ENCODE measurements around the gene CLEC14A.

Gene CLEC14A

DNA sequence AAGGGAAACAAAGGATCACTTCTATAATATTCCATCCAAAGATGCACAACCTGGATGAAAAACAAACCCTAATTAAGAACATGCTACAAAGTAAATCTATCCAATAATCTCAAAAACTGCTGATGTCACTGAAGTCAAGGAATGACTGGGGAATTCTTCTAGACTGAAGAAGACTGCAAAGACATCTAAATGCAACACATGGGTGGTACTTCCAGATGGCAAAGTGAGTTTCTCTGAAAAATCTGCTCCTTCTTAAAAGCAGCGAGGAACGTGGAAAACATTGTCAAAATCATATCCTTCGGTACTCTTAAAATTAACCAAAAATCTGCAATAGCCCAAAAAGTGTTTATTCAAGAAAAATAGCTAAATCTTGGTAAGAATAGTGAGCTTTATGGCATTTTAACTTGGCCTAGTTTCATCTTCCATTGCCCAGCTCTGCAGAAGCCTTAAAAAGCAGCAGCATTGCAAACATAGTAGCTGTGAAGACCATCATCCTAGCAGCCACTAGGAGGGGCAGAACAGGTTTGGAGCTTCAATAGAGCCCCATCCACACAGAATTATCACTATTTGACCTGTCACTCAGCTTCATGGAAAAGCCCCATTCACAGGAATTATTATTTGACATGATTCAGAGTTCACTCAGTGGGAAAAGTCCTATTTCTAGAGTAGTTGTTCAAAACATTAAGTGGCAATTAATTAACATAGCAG lies 7.4 kb downstream of the CLEC14A start:
- no peak for DNase-seq

DNA sequence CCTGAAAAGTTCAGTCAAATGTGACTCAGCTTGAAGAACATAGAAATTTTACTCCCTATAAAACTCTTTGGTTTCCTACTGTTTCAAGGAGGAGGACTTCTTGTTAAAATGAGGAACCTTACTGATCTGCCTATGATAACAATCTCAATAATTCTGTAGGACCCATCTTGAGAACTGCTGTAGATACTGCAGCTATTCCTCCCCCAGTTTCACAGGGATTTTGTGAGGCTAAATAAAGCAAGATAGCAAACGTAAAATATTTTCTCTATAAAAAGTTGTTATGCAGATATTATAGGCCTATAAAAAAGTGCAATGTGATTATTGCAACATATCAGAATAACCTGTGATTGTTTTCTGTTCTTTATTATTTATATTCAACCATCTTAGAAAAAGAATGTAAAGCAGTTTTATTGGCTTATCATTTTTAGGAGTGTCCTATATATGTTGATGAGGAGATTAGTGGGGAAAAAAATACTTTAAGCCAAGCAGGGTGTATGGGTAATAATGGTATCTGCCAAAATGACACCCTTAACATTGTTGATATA lies 12.1 kb downstream of the CLEC14A start:
- no peak for DNase-seq

DNA sequence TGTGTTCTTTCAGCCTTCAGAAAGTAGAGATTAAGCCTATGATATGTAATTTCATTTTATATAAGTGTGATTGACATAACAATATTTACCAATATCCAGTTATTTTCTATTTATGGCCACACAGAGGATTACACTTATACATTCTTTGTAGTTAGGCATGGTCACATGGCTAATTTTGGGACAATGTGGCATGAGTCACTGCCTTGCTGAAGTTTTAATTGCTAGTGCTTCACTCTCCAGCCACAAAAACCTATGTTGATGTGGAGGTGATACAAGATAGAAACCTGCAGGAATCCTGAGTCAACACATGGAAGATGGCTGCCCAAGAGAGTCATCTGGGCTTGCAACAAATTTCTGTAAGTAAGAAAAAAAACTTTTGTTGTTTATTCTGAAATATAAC lies 17.0 kb downstream of the CLEC14A start:
- no peak for DNase-seq

DNA sequence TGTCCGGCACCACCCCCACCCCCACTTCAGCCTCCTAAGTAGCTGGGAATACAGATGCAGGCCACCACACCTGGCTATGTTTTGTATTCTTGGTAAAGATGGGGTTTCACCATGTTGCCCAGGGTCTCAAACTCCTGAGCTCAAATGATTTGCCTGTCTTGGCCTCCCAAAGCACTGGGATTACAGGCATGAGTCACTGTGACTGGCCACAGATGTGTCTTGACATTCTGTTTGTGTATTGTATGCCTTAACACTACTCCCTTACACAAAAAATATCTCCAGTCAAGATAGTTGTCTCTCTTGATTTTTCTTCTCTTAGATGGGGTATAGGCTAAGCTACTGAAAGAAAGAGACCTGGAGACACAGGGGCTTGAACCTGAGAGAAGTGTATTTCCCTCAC lies 17.6 kb downstream of the CLEC14A start:
- no peak for DNase-seq

DNA sequence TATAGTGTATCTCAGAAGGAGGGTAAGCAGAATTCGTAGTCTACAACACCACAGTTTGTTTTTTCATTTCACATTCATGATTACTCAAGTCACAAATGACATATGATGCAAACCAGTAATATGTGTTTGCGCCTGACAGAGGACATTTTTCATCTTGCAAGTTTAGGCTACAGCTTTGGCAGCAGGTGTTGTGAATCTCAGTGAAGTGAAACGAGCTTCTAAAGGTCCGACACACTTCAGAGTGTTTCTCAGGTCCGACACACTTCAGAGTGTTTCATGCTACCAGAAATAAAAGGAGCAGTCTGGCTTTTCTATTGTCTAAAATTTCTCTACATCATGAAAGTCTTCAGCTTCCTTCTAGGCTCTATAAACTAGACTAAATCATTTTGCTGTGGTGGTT lies 22.7 kb downstream of the CLEC14A start:
- DNase-seq, result no peak

DNA sequence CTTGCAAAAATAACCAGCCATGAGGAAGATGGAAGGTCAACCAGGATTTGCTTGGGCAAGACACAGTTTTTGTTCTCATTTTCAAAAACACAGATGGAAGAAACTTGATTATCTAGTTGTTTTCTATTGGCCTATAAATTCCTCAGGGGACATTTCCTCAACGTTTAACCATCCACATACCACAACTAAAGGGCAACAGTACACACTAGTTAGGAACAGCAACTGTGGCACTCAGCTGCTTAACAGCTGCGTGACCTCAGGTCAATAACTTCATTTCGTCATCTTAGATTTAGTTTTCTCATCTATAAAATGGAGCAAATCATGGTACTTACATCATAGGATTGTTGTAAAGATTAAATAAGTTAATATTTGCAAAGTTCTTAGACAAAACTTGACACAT lies 29.5 kb downstream of the CLEC14A start:
- no peak for DNase-seq

DNA sequence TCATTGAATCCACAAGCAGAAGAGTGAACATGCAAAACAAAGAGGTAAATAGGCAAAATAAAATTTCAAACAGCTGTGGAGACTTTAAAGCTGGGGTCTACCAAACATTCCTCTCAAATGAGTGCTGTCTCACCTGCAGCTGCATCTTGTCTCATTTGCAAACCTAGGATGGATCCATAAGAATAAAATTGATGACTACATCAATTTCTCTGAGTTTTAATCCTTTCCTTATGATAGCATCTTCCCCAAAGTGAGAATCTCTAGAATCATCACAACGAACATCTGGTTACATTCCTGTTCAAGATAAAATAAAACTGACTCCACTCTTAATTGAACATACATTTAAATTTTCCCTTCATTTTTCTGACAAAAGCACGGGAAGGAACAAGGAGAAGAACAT lies 29.9 kb downstream of the CLEC14A start:
- DNase-seq, result no peak

DNA sequence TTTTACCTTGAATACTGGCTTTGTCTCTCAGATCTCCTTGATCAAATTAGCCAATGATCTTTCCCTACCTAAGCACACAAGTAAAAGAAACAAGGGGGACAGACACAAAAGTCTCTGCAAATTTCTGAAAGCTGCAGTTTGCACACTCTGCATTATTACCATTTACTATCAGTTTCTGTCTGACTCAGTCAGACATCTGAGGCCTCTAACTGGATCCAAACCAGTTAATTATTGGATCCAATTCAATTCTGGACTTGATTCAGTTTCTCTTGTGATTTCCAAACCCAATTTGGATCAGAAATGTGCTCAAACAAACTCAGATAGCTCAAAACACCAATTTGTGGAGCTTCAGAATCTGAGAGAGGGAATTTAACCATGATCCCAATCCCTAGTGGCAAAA lies 31.6 kb downstream of the CLEC14A start:
- DNase-seq, result no peak

DNA sequence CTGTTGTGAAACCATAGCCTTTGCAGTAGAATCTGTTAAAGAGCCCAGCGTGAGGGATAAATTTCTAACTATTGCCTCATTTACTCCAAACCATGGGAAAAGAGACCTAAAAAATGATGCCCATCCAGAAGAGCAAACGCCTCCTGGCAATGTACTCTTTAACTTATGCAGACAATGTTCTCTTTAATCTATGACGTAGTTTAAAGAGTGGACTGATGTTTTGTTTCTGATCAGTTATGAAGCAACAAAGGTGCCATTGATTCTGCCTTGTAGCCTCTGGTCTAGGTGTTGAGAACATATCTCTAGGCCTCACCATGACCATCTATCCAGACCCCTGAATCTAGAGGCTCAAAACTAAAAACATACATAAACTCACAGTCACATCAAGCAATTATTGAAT lies 34.8 kb downstream of the CLEC14A start:
- no peak for DNase-seq

DNA sequence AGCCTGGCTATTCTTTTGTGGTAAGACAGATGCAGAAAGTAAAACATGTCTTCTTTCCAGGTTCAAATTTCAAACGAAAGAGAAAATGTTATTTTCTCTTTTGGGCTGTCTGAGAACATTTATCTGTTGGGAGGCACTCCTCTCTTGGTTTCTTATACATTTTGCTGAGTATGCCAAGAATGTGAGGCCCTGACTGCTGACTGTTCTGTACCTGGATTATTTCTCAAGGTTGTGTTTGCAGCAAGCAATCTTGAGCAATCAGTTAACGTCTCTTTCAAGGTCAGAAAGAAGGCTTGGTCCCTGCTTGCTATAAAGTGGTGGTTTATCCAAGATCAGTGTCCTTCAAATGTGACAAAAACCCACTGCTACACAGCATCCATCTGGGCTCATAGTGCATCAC lies 38.3 kb downstream of the CLEC14A start:
- no peak for DNase-seq

DNA sequence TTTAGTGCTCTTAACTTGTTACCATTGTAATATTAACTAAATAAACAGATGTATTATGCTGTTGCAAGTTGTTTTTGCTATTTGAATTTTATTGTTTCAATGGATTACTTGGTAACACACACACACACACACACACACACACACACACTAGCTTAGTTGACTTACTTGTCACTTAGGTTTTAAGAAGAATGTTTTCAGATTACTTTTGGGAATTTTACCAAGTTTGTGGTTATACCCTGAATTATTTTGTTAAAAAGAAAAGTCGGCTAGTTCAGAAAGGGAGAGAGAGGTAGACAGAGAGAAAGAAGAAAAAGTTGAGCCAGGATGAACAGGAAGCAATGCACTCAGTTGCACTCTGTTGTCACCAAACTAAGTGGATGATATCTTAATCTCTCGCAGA lies 42.9 kb downstream of the CLEC14A start:
- DNase-seq, result no peak

DNA sequence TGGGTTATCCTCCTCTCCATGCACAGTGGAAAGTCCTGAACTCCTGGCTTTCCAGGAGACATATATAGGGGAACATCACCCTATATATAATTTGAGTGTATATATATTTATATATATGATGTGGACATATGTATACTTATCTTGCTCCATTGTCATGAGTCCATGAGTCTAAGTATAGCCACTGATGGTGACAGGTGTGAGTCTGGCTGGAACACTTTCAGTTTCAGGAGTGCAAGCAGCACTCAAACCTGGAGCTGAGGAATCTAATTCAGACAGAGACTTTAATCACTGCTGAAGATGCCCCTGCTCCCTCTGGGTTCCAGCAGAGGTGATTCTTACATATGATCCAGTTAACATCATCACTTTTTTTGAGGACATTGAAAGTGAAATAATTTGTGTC lies 43.8 kb downstream of the CLEC14A start:
- DNase-seq, result no peak

DNA sequence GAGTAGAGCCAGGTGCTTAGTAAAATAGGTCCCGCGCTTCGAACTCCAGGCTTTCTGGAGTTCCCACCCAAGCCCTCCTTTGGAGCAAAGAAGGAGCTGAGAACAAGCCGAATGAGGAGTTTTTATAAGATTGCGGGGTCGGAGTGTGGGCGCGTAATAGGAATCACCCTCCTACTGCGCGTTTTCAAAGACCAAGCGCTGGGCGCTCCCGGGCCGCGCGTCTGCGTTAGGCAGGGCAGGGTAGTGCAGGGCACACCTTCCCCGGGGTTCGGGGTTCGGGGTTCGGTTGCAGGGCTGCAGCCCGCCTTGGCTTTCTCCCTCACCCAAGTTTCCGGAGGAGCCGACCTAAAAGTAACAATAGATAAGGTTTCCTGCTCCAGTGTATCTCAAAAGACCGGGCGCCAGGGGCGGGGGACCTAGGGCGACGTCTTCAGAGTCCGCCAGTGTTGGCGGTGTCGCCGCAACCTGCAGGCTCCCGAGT lies 44.6 kb downstream of the CLEC14A start:
- no peak for DNase-seq

DNA sequence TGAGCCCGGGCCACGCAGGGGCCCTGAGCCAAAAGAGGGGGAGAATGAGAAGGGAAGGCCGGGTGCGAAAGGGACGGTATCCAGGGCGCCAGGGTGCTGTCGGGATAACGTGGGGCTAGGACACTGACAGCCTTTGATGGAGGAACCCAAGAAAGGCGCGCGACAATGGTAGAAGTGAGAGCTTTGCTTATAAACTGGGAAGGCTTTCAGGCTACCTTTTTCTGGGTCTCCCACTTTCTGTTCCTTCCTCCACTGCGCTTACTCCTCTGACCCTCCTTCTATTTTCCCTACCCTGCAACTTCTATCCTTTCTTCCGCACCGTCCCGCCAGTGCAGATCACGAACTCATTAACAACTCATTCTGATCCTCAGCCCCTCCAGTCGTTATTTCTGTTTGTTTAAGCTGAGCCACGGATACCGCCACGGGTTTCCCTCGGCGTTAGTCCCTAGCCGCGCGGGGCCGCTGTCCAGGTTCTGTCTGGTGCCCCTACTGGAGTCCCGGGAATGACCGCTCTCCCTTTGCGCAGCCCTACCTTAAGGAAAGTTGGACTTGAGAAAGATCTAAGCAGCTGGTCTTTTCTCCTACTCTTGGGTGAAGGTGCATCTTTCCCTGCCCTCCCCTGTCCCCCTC lies 45.2 kb downstream of the CLEC14A start:
- no peak for DNase-seq

DNA sequence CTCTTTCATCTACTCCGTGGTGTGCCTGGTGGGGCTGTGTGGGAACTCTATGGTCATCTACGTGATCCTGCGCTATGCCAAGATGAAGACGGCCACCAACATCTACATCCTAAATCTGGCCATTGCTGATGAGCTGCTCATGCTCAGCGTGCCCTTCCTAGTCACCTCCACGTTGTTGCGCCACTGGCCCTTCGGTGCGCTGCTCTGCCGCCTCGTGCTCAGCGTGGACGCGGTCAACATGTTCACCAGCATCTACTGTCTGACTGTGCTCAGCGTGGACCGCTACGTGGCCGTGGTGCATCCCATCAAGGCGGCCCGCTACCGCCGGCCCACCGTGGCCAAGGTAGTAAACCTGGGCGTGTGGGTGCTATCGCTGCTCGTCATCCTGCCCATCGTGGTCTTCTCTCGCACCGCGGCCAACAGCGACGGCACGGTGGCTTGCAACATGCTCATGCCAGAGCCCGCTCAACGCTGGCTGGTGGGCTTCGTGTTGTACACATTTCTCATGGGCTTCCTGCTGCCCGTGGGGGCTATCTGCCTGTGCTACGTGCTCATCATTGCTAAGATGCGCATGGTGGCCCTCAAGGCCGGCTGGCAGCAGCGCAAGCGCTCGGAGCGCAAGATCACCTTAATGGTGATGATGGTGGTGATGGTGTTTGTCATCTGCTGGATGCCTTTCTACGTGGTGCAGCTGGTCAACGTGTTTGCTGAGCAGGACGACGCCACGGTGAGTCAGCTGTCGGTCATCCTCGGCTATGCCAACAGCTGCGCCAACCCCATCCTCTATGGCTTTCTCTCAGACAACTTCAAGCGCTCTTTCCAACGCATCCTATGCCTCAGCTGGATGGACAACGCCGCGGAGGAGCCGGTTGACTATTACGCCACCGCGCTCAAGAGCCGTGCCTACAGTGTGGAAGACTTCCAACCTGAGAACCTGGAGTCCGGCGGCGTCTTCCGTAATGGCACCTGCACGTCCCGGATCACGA lies 46.0 kb downstream of the CLEC14A start:
- DNase-seq, result no peak

DNA sequence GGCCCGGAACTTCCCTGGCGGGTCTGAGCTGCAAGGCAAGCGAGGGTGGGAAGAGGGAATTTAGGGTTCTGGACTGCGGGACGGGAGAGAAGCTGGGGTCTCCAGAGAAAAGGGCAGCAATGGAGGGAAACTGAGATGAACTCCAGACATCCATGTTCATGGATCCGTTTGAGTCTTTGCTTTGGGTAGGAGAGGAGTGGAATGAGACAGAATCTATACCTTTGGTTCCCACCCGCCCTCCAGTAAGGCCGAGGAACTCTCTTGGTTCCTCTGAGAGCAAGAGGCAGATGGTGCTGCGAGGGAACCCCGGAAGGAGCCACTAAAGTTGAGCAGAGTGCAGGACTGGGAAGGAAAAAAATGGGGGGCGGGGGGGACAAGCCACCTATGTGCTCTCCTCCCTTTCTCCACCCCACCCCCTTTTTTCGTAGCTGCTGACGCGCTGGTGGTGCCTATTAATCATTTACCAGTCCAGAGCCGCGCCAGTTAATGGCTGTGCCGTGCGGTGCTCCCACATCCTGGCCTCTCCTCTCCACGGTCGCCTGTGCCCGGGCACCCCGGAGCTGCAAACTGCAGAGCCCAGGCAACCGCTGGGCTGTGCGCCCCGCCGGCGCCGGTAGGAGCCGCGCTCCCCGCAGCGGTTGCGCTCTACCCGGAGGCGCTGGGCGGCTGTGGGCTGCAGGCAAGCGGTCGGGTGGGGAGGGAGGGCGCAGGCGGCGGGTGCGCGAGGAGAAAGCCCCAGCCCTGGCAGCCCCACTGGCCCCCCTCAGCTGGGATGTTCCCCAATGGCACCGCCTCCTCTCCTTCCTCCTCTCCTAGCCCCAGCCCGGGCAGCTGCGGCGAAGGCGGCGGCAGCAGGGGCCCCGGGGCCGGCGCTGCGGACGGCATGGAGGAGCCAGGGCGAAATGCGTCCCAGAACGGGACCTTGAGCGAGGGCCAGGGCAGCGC lies 47.0 kb downstream of the CLEC14A start:
- DNase-seq, result no peak

DNA sequence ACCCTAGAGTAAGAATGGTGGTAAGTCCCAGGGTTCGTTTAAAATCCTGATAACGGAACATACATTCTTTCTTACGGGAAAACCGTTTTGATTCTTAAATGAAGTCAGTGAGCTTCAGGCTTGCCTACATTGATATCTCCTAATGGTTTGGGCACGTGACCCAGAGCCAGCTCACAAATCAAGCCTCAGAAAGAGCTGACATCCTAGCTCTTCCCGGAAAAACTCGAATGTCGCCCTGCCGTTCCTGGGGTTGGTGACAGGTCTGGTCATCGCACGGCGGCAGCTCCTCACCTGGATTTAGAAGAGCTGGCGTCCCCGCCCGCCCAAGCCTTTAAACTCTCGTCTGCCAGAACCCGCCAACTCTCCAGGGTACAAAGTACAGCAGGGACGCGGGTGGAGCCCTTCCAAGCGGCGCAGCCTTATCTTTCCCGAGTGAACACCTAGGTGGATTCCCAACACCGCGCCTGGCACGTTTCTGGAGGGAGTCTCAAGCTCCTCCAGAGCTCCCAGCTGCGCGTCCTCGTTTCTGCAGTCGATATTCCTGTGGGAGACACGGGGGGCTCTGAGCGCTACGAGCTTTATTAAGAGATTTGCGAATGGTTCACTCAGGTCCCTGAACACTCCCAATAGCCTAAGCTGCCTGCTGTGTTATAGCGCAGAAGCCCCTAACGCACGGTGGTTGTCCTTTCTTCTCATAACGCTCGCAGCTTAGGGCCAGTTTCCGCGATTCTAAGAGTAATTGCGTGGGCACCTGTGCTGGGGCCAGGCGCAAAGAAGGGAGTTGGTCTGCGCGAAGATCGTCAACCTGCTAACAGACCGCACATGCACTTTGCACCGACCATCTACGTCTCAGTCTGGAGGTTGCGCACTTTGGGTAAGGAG lies 47.9 kb downstream of the CLEC14A start, which contains the start of gene SSTR1:
TSS of gene SSTR1 (plus strand) at position 169 of the 882 bp plus-strand sequence. CDS start 1,486 bp downstream, outside the sequence.
- no peak for DNase-seq

DNA sequence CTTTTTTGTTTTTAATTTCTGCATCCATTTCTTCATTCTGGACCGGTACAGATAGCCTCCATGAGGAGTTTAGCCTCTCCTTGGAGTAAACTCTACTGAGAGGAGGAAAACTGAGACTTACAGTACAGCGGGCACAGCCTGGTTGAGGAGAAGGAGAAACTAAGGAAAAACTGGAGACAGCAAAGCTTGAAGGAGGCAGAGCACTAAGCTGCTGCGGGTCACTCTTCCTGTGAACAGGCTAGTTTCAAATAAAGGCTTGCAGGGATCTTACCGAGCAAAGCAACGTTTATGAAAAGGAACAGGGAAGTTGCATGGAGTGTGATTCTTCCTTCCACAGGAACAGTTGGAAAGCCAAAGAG lies 48.5 kb downstream of the CLEC14A start:
- no peak for DNase-seq

DNA sequence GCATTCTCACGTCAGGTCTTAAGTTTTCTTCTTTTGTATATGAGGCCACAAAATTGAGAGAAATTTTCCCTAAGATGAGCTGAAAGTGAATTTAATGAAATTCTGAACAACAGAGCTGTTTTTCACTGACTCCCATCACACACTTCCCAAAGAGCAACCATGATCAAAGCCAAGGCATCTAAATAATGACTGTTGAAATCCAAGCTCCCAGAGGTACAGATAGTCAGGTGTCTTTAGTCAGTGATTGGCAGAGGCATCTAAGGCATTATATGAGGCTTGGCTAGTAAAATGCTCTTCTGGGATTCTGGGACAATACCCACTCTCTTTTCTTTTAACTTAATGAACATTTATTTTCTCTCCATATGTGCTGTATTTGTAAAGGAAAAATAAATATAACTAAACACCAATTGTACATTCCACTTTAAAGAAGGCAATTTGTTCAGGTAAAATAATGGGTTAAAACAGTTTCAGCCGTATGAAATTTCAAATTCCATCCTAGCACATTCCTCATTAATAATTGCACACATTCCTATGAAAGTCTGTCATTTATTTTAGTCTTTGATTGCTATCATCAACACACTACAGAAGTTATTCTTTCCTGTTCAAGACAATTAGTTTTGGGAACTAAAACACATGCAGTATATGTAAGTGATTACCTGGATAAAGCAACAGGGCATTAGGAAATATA lies 49.1 kb downstream of the CLEC14A start:
- DNase-seq, result no peak

DNA sequence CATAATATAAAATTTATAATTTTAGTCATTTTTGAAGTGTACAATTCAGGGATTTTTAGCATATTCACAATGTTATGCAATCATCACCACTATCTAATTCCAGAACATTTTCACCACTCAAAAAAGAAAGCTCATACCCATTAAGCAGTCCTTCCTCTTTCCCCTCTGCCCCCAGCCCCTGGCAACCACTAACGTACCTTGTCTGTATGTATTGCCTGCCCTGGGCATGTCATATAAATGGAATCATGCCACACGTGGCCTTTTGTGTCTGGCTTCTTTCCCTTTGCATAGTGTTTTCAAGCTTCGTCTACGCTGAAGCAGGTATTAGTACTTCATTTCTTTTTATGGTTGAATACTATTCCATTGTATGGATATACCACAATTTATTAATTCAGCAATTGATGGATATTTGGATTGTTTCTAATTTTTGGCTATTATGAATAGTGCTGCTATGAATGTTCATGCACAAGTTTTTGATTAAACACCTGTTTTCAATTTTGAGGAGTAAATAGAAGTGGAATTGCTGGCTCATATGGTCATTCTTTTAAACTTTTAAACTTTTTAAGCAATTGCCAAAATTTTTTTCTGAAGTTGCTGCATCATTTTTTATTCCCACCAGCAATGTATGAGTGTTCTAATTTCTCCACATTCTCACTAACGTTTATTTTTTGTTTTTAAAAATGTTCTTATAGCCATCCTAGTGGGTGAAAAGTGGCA lies 49.8 kb downstream of the CLEC14A start:
- no peak for DNase-seq

Measured in activated CD4-positive, CD25-positive, alpha-beta regulatory T cell treated with anti-CD3 and anti-CD28 coated beads, Interleukin-2, amount 50 U/mL, for 72 hours (primary cell).